Omental fat pad (tissue), 4 donors: ENCODE measurements around the gene RPL38. TPM values are rescaled to one million over a fixed set of nuclear protein-coding genes. Genes with fewer than 3 reads are reported as not detected.

Experiments
- ATAC-seq: fragments of 150-250 bp; one replicate; pipeline ENCODE4 v1.9.1; 2016; ENCODE audit warnings: mild to moderate bottlenecking, moderate library complexity; ENCODE audit not compliant: low FRiP score
- DNase-seq: peaks from one replicate; pipeline ENCODE4 v3.0.0-alpha.2; 2019; ENCODE audit warnings: low spot score
- CTCF ChIP-seq, 3 donors: fragments of 450-650 bp; IDR thresholded peaks; one replicate each; pipeline ENCODE4 v1.5.1; 2016 to 2017; ENCODE audit warnings: antibody characterized with exemption in 3 of 3, mild to moderate bottlenecking in 3 of 3, moderate library complexity in 2 of 3
- total RNA-seq, 4 donors: library from RNA; depleted of rRNA; stranded (reverse); fragments of >200 nt; gene quantifications; one replicate each; pipeline ENCODE4 v1.1.0, GENCODE V29; 2016

The RPL38 gene
- total RNA-seq, 4 donors from 2014 or later, result 333 to 392 (median 362) TPM

GRCh38 chr17:74190807-74191406, 12.6 kb upstream of the RPL38 start:
- DNase-seq, result no peak

GRCh38 chr17:74192950-74193781, 10.3 kb upstream of the RPL38 start:
- ATAC-seq (peak; percentile 17), DNase-seq (no peak)
- TF ChIP-seq CTCF (IDR thresholded peaks at IDR 0.05), result no peak

More at GRCh38 chr17:74190807-74191406, 12.6 kb upstream of the RPL38 start:
- no peak for TF ChIP-seq CTCF (IDR thresholded peaks at IDR 0.05)
- no peak for ATAC-seq

- DNase-seq, result no peak
- TF ChIP-seq CTCF (IDR thresholded peaks at IDR 0.05), result no peak
- ATAC-seq, result no peak
Measured at GRCh38 chr17:74194682-74195081, 8.8 kb upstream of the RPL38 start.

GRCh38 chr17:74196541-74197317, 6.7 kb upstream of the RPL38 start:
- ATAC-seq (no peak), DNase-seq (no peak)
- no peak for TF ChIP-seq CTCF (IDR thresholded peaks at IDR 0.05)

GRCh38 chr17:74197801-74198200, 5.7 kb upstream of the RPL38 start:
- no peak for ATAC-seq
- DNase-seq, result no peak
- TF ChIP-seq CTCF (IDR thresholded peaks at IDR 0.05), result no peak

- ATAC-seq (no peak), DNase-seq (no peak)
- TF ChIP-seq CTCF (IDR thresholded peaks at IDR 0.05), result no peak
Measured at GRCh38 chr17:74198694-74199093, 4.8 kb upstream of the RPL38 start.
